ENCODE results near the gene FADD.

FADD gene

DNA sequence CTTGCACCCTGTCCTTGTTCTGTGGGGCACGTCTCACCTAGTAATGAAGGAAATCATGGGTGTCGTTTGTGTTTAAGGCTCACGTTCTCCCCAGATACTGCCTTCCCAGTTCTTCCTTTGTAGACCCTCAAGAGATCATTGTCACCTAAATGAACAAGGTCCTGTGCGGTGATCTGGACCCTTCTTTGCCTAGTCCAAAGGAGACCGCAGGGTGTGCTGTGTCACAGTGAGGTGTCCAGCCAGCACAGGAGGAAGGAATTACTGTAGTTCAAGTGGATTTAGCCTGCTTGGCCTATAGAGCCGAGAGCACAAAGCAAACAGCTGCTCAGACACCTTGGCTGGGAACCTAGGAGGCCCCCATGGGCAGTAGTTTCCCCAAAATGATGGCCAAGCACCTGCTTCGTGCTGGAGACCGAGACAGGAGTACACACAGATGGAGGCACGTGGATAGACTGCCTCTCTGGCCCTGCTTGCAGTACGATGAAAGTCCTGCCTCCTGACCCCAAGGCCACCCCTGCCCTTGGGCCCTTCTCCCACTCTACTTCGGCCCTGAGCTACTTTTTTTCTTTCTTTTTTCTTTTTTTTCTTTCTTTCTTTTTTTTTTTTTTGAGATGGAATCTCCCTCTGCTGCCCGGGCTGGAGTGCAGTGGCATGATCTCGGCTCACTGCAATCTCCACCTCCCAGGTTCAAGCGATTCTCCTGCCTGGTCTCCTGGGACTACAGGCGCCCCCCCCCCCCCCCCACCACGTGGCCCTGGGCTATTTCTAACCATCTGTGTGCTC, 48.0 kb downstream of the FADD start:
- Histone ChIP-seq H3K4me1 (ENCODE audit: control insufficient read depth, insufficient read depth, low read length) (no peaks in the 10 kb centered on the region), H3K27me3 (ENCODE audit: control insufficient read depth, insufficient read depth, low read length, poor library complexity, severe bottlenecking) (no peaks in the 10 kb centered on the region), H3K27ac (ENCODE audit: insufficient read depth, low read depth, low read length, poor library complexity, severe bottlenecking) (no peak overlapping the region), H3K4me3 (ENCODE audit: insufficient read depth, low read depth, low read length) (no peak overlapping the region), H3K36me3 (ENCODE audit: control insufficient read depth, insufficient read depth, low read length) (no peaks in the 10 kb centered on the region), H3K9me3 (ENCODE audit: control insufficient read depth, low read length) (no peaks in the 10 kb centered on the region)
- WGBS, 2 experiments: 86 to 87% methylated on average over 16 of the region's 16 CpGs

DNA sequence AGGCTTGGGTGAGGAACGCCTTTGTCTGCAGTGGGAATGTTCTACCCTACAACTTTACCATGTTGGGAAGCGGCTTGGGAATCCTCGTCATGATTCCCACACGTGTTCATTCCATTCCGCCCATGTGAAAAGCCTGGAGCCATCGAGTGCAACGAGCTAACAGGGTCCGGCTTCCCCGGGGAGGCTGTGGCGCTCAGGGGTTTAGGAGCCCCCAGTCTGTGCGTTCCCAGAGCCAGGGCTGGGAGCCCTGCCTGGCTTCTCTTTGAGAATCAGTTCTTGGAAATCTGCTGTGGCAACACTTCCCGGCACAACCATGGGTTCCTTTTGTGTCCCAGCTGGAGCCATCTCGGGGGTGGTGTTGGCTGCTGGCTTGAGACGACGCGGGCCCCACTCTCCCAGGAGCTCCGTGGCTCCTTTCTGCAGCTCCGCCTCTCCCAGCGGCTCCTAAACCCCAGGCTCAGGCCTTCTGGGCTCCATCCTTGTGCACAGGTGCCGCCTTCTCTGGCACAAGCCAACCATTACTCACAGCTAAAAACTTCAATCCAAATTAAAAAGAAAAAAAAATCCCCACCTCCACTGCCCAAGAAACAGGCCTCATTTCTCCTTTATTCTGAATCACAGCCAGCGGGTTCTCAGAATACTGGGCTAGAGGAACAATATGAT, 48.7 kb downstream of the FADD start:
- Histone ChIP-seq H3K4me3 (ENCODE audit: insufficient read depth, low read depth, low read length) (no peak overlapping the region), H3K27me3 (ENCODE audit: control insufficient read depth, insufficient read depth, low read length, poor library complexity, severe bottlenecking) (no peaks in the 10 kb centered on the region), H3K36me3 (ENCODE audit: control insufficient read depth, insufficient read depth, low read length) (no peaks in the 10 kb centered on the region), H3K9me3 (ENCODE audit: control insufficient read depth, low read length) (no peaks in the 10 kb centered on the region), H3K4me1 (ENCODE audit: control insufficient read depth, insufficient read depth, low read length) (no peaks in the 10 kb centered on the region), H3K27ac (ENCODE audit: insufficient read depth, low read depth, low read length, poor library complexity, severe bottlenecking) (no peak overlapping the region)
- 79 to 80% methylated on average over 21 of the region's 21 CpGs for WGBS, 2 experiments

DNA sequence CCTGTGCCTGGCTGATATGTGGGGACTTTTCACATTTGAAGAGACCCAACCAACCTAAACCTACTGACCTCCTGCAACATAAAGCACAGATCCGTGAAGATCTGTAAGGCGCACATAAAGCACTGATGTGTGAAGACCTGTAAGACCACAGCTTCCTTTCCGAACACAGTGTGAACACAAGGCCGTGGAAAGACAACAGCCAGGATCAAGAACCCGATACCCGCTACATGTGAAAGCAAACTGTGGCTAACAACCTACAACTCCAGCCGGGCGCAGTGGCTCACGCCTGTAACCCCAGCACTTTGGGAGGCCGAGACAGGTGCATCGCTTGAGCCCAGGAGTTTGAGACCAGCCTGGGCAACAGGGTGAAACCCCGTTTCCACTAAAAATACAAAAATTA, 49.7 kb downstream of the FADD start:
- Histone ChIP-seq H3K27me3 (ENCODE audit: control insufficient read depth, insufficient read depth, low read length, poor library complexity, severe bottlenecking) (no peaks in the 10 kb centered on the region), H3K4me3 (ENCODE audit: insufficient read depth, low read depth, low read length) (no peak overlapping the region), H3K36me3 (ENCODE audit: control insufficient read depth, insufficient read depth, low read length) (no peaks in the 10 kb centered on the region), H3K27ac (ENCODE audit: insufficient read depth, low read depth, low read length, poor library complexity, severe bottlenecking) (no peak overlapping the region), H3K9me3 (ENCODE audit: control insufficient read depth, low read length) (no peaks in the 10 kb centered on the region), H3K4me1 (ENCODE audit: control insufficient read depth, insufficient read depth, low read length) (no peaks in the 10 kb centered on the region)
- 94 to 95% methylated on average over 12 of the region's 12 CpGs for WGBS, 2 experiments

DNA sequence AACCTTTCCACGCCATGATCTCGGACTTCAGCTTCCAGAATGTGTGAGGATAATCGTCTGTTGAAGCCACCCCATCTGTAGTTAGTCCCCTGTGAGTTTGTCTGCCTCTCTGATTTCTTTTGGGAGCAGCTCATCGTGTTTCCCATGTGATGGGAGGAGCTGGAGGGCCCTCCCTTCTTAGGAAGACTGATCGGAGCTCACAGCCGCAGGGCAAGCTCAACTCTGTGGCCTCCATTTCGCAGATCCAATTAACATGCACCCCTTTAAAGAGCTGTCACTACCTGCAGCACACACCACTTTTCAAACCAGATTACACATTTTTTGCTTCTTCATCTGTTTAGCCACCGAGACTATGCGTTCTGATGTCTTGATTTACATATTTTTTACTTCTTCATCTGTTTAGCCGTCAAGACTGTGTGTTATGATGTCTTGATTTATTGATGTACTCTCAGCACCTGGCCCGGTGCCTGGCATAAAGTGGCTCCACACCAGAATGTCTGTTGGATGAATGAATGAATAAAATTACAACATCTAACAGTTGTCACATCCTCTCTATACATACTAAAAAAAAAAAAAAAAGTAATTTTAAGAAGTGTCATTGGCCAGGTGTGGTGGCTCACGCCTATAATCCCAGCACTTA, 52.5 kb downstream of the FADD start:
- Histone ChIP-seq H3K27me3 (ENCODE audit: control insufficient read depth, insufficient read depth, low read length, poor library complexity, severe bottlenecking) (no peaks in the 10 kb centered on the region), H3K4me1 (ENCODE audit: control insufficient read depth, insufficient read depth, low read length) (no peaks in the 10 kb centered on the region), H3K9me3 (ENCODE audit: control insufficient read depth, low read length) (no peaks in the 10 kb centered on the region), H3K27ac (ENCODE audit: insufficient read depth, low read depth, low read length, poor library complexity, severe bottlenecking) (no peak overlapping the region), H3K36me3 (ENCODE audit: control insufficient read depth, insufficient read depth, low read length) (no peaks in the 10 kb centered on the region), H3K4me3 (ENCODE audit: insufficient read depth, low read depth, low read length) (no peak overlapping the region)
- 88 to 89% methylated on average over 11 of the region's 12 CpGs for WGBS, 2 experiments
